HepG2 (cell line): ENCODE results near the gene SEC14L2.

Experiments used
- MTF2 ChIP-seq: sonication (generic); formaldehyde crosslinking; IDR thresholded peaks from 2 replicates; pipeline ENCODE4 v1.5.0; 2020; ENCODE audit warnings: missing genetic modification reagents, borderline replicate concordance
- SMARCC2 ChIP-seq: fragments of 450-650 bp; IDR thresholded peaks from 2 replicates; pipeline ENCODE4 v1.6.1; 2017; ENCODE audit warnings: antibody characterized with exemption, mild to moderate bottlenecking
- SOX6 ChIP-seq, 2 experiments: fragments of 450-650 bp in 1 of 2; sonication (generic) in 1 of 2; formaldehyde crosslinking in 1 of 2; IDR thresholded peaks; 2 replicates each; pipeline versions ENCODE4 v1.4.0 to v1.6.1; 2017 to 2020; ENCODE audit warnings: antibody characterized with exemption in 1 of 2, mild to moderate bottlenecking in 1 of 2, missing genetic modification reagents in 1 of 2
- TCF7 ChIP-seq: sonication (generic); IDR thresholded peaks from 2 replicates; pipeline ENCODE4 v1.6.1; 2016; ENCODE audit warnings: antibody characterized with exemption, low read depth
- WIZ ChIP-seq: sonication (generic); formaldehyde crosslinking; IDR thresholded peaks from 2 replicates; pipeline ENCODE4 v1.5.1; 2020; ENCODE audit warnings: mild to moderate bottlenecking, missing genetic modification reagents
- ZNF768 ChIP-seq: sonication (generic); formaldehyde crosslinking; IDR thresholded peaks from 2 replicates; pipeline ENCODE4 v1.4.0; 2020; ENCODE audit warnings: missing genetic modification reagents
- ZZZ3 ChIP-seq: sonication (generic); formaldehyde crosslinking; IDR thresholded peaks from 2 replicates; pipeline ENCODE4 v1.4.0; 2020; ENCODE audit warnings: missing genetic modification reagents, mild to moderate bottlenecking, borderline replicate concordance
- TF ChIP-seq, protein P1 (sequence below), 2 experiments: sonication (generic) in 1 of 2; formaldehyde crosslinking in 1 of 2; IDR thresholded peaks; 2 replicates each; pipeline versions ENCODE4 v1.4.0 to v1.6.1; 2018 to 2020; ENCODE audit warnings: missing genetic modification reagents in 2 of 2, borderline replicate concordance in 1 of 2, low read depth in 1 of 2, mild to moderate bottlenecking in 1 of 2, missing biosample characterization in 1 of 2
- TF ChIP-seq, protein P2 (sequence below): sonication (generic); formaldehyde crosslinking; IDR thresholded peaks from 2 replicates; pipeline ENCODE4 v1.5.0; 2020; ENCODE audit warnings: mild to moderate bottlenecking, missing genetic modification reagents, moderate library complexity

DNA sequence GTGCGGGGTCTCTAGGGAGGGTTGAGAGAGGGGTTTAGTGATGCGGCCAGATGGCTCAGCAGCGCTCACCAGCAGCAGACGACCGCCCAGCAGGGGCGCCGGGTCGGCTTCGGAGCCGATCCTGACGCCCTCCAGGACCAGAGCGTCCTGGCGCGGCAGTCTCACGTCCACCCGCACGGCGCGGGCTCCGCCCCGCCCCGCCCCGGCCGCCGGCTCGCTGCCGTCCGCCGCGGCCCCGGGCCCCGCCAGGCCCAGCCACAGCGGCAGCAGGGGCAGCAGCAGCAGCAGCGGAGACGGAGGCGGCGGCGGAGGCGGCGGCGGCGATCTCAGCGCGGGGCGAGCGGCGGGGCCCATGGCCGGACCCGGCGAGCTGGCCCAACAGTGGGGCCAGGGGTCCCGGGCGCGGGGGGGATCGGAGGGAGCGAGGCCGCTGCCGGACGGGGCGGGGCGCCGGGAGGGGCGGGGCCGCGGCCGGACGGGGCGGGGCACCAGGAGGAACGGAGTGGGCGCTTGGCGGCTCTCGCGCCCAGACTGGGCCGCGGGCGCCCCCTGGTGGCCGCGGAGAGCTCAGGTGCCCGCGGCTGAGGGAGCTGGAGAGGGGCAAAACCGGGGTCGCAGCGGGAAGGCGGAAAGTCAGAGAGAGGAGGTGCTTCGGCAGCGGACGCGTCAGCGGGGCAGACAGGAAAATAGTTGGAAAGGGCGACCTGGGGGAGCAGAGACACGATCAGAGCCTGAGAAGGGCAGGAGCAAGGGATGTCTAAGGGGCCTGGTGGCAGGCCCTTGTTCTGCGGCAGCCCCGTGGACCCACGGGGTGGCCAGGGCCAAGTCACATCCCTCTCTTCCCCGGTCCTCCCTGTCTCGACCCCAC lies 9.6 kb upstream of the SEC14L2 start, which contains the start of gene RNF215:
- TF ChIP-seq SMARCC2: no peak
- TF ChIP-seq MTF2 (CRISPR knock-in tag): no peak
- TF ChIP-seq WIZ: no peak
- no peak for TF ChIP-seq ZNF768 (CRISPR knock-in tag)
- TF ChIP-seq TCF7: no peak
- TF ChIP-seq SOX6 (IDR thresholded peaks at IDR 0.05): no peak
- TF ChIP-seq SOX6 (CRISPR knock-in tag; IDR thresholded peaks at IDR 0.05): no peak
- TF ChIP-seq, protein P1, sequence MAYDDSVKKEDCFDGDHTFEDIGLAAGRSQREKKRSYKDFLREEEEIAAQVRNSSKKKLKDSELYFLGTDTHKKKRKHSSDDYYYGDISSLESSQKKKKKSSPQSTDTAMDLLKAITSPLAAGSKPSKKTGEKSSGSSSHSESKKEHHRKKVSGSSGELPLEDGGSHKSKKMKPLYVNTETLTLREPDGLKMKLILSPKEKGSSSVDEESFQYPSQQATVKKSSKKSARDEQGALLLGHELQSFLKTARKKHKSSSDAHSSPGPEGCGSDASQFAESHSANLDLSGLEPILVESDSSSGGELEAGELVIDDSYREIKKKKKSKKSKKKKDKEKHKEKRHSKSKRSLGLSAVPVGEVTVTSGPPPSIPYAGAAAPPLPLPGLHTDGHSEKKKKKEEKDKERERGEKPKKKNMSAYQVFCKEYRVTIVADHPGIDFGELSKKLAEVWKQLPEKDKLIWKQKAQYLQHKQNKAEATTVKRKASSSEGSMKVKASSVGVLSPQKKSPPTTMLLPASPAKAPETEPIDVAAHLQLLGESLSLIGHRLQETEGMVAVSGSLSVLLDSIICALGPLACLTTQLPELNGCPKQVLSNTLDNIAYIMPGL (CRISPR knock-in tag; IDR thresholded peaks at IDR 0.05; ENCODE audit: borderline replicate concordance in 1 of 2, low read depth in 1 of 2): peak; percentile 46 to 47; a peak in 2 of 4 replicates
- no peak for TF ChIP-seq ZZZ3
- TF ChIP-seq, protein P2, sequence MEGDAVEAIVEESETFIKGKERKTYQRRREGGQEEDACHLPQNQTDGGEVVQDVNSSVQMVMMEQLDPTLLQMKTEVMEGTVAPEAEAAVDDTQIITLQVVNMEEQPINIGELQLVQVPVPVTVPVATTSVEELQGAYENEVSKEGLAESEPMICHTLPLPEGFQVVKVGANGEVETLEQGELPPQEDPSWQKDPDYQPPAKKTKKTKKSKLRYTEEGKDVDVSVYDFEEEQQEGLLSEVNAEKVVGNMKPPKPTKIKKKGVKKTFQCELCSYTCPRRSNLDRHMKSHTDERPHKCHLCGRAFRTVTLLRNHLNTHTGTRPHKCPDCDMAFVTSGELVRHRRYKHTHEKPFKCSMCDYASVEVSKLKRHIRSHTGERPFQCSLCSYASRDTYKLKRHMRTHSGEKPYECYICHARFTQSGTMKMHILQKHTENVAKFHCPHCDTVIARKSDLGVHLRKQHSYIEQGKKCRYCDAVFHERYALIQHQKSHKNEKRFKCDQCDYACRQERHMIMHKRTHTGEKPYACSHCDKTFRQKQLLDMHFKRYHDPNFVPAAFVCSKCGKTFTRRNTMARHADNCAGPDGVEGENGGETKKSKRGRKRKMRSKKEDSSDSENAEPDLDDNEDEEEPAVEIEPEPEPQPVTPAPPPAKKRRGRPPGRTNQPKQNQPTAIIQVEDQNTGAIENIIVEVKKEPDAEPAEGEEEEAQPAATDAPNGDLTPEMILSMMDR (CRISPR knock-in tag): peak; percentile 89
